Skeletal muscle cell (primary cell): Measurements from ENCODE around the gene SMR3A.

Source experiments
- DNase-seq: peaks from one replicate; pipeline ENCODE4 v3.0.0-alpha.2; 2010; ENCODE audit warnings: low read depth
- H3K4me3 ChIP-seq: 2 replicates; pipeline ENCODE4 v1.5.1; 2011; ENCODE audit warnings: low read depth, mild to moderate bottlenecking, control low read depth, low read length, moderate library complexity

Gene SMR3A

GRCh38 chr4:70360460-70360859 is at the start of gene SMR3A:
Gene SMR3A, plus strand, starts transcription at chr4:70360760. Its CDS starts 1,356 bp downstream, at chr4:70362116.
- H3K4me3 ChIP-seq, result no peak within 1 kb of the TSS
- no peak for DNase-seq

DNA sequence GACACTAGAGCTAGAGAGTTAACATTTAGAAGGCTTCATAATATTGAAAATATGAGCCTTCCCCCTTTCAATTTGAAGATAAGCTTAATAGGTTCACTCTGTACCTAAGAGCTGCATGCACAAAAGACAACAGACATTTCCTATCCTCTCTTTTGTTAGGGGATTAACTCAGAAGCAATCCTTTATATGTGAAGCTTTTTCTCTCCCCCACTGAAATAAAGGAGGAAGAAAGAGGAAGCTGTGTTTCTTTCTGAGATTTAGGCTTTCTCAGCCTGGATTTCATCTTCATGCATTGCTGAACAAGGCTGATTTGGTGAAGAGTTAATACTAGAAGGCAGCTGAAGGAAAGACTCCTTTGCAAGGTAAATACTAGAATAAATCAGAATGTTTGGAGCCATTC is 46.8 kb upstream of the SMR3A start:
- DNase-seq, result no peak
- no peak overlapping the region for H3K4me3 ChIP-seq

- no peak overlapping the region for H3K4me3 ChIP-seq
- DNase-seq, result no peak
Measured at GRCh38 chr4:70315928-70316327, 44.6 kb upstream of the SMR3A start.

GRCh38 chr4:70326052-70326451 is 34.5 kb upstream of the SMR3A start:
- no peak for DNase-seq
- no peak overlapping the region for H3K4me3 ChIP-seq

DNA sequence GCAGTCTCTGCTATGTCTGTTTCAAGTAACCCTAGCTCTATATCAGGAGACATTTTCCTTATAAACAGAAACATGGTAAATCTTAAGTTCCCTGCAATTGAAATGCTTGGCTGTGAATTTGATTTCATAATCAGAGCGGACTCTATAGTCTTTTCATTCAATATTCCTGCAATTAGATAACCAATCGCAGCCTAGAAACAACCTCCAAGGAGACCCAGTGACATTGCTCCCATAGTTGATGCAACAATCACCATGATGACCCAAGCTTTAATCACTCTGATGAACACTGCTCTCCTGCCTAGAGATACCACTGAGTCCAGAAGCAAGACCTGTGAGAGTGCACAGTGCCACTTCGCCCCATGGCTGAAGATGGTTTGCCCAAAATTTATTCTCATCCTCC is 25.9 kb upstream of the SMR3A start, which contains the start of gene CABS1:
TSS of gene CABS1 (plus strand) at position 301 of the 400 bp plus-strand sequence. CDS start at position 360, 59 bp downstream.
- no peak within 1 kb of the TSS for H3K4me3 ChIP-seq
- DNase-seq, result no peak

DNA sequence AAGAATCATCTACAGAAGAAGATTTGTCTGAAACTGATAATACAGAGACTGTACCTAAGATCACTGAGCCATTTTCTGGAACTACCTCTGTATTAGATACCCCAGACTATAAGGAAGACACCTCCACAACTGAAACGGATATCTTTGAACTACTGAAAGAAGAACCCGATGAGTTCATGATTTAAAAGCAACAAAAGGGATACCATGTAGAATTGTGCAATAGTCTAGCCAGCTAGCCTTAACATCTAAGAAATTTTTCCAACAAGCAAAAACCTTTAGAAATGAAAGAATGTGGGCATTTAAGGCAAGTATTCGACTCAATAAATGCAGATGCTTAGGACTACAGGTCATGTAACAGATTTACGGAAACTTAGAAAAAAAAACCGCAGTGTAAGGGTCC is 24.5 kb upstream of the SMR3A start:
- H3K4me3 ChIP-seq, result no peak overlapping the region
- DNase-seq, result no peak

GRCh38 chr4:70337886-70338420 is 22.6 kb upstream of the SMR3A start:
- DNase-seq, result no peak
- H3K4me3 ChIP-seq, result no peak overlapping the region

DNA sequence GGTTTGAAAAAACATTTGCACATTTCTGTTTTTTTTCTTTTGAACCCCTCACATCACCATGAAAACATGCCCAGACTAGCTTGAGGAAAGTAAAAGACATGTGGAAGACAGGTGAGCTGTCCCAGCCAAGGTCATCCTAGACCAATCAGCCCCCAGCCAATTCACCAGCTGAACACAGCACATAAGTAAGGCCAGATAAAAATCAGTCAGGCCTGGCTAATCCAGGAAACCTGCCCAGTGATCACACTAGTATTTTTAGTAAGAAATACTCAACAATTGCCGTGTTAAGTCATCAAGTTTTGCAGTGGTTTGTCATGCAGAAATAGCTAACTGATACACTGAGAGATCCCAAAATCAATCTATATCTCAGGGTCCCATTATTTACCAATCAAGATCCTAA is 4.4 kb upstream of the SMR3A start:
- H3K4me3 ChIP-seq, result no peak overlapping the region
- DNase-seq, result no peak

DNA sequence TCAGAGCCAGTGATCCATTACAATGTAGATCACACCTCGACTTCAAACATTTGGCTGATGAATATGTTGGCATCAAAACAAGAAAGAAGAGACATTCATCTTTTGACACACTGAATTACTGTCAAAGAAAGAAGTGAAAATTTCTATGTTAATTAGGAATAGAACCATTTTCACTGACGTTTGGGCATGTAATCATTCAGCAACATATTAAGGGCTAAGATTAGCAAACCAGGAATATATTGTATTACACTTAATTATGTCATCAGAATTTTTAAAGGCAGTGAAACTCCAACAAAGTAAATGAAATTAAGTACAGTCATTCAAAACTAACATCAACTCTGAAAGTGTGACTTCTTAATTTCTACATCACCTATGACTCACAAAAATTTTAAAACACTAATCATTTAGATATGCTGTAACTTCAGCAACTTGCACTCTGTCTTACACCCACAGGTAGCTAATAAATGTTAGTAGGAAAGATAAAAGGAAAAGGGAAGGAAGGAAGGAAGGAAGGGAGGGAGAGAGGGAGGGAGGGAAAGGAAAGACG is 1.4 kb upstream of the SMR3A start:
- no peak overlapping the region for H3K4me3 ChIP-seq
- no peak for DNase-seq

DNA sequence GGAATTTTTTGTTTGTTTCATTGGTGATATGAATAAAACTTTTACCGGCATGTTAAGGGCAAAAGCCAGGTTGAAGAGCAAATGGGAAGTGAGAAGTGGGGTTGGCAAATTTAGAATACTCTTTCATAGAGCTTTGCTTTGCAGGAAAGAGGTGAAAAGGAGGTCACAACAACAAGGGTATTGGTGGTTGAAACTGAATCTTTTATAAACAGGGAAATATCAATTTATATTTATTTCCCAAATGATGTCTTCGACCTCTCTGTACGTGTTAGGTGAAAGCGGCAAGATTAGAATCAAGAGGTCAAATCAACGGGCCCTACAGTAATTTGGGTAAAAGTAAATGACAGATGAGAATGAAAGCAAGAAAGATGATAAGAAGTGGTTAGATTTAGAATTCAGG is 3.4 kb downstream of the SMR3A start:
- no peak for DNase-seq
- H3K4me3 ChIP-seq, result no peak overlapping the region

GRCh38 chr4:70365479-70365878 is 4.9 kb downstream of the SMR3A start:
- DNase-seq, result no peak
- H3K4me3 ChIP-seq, result no peak overlapping the region

- no peak overlapping the region for H3K4me3 ChIP-seq
Measured at GRCh38 chr4:70367813-70368212, 7.3 kb downstream of the SMR3A start.

GRCh38 chr4:70371987-70372386 is 11.4 kb downstream of the SMR3A start:
- no peak overlapping the region for H3K4me3 ChIP-seq
- DNase-seq, result no peak

More at GRCh38 chr4:70367813-70368212, 7.3 kb downstream of the SMR3A start:
- DNase-seq, result no peak

- no peak for DNase-seq
- no peak overlapping the region for H3K4me3 ChIP-seq
Measured at GRCh38 chr4:70372760-70373159, 12.2 kb downstream of the SMR3A start.

DNA sequence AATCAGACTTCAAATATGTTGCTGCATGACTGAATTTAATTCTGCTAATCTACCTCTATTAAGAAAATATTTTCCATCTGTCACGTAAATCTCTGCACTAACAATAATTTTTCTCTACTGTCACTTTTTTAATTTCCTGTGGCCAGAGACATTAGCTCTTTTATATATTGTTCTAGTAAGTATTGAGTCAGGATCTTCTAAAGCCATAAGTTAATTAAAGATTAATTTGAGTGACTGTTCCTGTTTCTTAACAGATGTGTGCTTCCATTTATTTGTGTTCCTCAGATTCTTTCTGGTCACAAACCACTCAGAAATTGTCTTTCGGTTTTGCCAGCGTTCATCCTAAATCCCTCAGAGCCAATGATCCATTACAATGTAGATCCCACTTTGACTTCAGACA is 20.0 kb downstream of the SMR3A start:
- H3K4me3 ChIP-seq, result no peak overlapping the region
- DNase-seq, result no peak

DNA sequence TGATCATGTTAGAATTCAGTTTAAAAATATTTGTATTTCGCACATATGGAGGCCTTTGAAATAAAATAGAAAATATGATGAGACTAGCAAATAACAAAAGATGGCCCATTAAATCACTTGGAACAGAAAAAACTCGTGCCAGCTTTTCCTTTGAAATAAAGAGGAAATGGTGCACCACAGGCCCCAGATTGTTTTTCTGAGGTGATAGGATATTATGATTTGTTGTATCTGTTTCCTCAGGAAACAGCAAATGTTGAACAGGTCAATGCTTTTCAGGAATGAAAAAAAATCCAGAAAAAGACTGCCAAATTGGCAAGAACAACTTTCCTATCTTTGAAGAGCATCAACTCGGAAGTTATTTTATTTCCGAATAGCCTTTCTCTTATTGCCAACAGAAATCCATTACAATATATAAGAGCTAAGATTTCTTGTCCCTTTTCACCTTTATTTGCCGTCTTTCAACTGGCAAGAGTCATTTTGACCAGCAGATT is 22.2 kb downstream of the SMR3A start, which contains the start of gene SMR3B:
TSS of gene SMR3B (plus strand) at position 441 of the 491 bp plus-strand sequence. CDS start 1,380 bp downstream, outside the sequence.
- no peak within 1 kb of the TSS for H3K4me3 ChIP-seq
- DNase-seq, result no peak

GRCh38 chr4:70392057-70392776 is 31.7 kb downstream of the SMR3A start:
- no peak overlapping the region for H3K4me3 ChIP-seq
- DNase-seq, result no peak

- DNase-seq, result no peak
- H3K4me3 ChIP-seq, result no peak within 1 kb of the TSS
Measured at GRCh38 chr4:70397580-70397979, 37.0 kb downstream of the SMR3A start, which contains the start of gene OPRPN. Gene OPRPN, plus strand, starts transcription at chr4:70397940. Its CDS starts 1,346 bp downstream, at chr4:70399286.

GRCh38 chr4:70399319-70399718 is 38.8 kb downstream of the SMR3A start:
- no peak for DNase-seq
- no peak overlapping the region for H3K4me3 ChIP-seq

- DNase-seq, result no peak
- no peak overlapping the region for H3K4me3 ChIP-seq
Measured at GRCh38 chr4:70402762-70403161, 42.2 kb downstream of the SMR3A start.

DNA sequence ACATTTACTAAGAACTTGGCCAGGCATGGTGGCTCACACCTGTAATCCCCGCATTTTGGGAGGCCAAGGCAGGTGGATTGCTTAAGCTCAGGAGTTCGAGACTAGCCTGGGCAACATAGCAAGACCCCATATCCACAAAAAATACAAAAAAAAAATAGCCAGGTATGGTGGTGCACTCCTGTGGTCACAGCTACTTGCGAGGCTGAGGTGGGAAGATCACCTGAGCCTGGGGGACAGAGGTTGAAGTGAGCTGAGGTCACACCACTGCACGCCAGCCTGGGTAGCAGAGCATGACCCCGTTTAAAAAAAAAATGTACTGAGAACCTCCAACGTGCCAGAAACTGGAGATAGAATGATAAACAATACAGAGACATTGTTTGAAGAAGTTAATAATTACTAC is 45.2 kb downstream of the SMR3A start:
- DNase-seq, result no peak

More for the DNA sequence above, 45.2 kb downstream of the SMR3A start:
- no peak overlapping the region for H3K4me3 ChIP-seq
